ENCODE data around the gene SYNDIG1L.

SYNDIG1L gene

DNA sequence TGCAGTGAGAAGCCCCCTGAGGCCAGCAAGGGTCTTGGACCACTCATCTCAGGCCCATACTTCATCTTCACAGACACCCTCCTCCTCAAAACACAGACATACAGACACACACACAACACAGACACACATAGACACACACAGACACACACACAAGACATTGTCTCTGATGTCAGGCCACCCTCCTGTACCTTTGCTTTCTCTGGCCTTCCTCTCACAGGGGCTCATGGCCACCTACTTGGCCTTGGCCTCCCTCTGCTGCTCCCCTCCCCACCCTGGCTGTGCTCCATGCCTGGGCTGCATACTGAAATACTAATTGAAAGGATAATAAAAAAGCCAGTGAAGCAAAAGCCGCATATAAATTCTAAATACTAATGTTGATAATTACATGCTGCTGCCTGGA lies 1.6 kb upstream of the SYNDIG1L start:
- no peak for FAIRE-seq

GRCh38 chr14:74425525-74426201 lies 347 bp downstream of the SYNDIG1L start:
- no peak for FAIRE-seq

DNA sequence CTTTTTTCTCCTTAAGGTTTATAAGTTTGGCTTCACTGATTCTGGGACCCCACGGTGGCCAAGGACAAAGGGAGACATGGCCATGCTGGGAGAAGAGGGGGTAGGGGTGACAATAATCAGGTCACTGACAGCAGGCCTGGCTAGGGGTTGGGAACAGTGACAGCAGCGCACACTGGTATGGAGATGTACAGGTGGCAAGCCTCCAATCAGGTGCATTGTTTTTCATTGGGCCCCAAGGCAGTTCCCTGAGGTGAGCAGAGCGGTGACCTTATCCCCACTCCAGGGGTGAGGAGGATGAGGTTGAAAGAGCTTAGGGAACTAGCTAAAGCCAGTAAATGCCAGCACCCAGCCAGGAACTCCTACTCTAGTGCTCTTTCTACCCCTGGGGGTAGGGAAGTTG lies 1.4 kb downstream of the SYNDIG1L start:
- FAIRE-seq = no peak

DNA sequence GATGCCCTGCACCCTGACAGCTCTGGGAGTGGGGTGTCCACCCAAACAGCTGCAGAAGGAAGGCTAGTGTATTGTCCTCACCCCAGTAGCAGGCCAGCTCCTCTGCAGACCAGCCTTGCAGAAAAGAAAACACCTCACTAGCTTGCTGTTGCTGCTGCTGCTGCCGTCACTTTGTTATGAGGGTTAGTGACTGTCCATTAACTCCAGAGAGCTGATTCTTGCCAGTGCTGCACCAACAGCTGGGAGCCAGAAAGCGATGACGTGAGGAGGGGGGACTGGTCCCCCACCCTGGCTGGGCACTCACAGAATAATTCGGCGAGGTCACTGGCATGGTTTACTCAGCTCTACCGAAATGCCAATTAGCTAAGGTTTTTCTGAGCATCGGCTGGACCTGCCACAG lies 2.8 kb downstream of the SYNDIG1L start:
- no peak for FAIRE-seq

- FAIRE-seq = no peak
Measured at GRCh38 chr14:74421981-74422380, 4.0 kb downstream of the SYNDIG1L start.

GRCh38 chr14:74419086-74419485 lies 6.9 kb downstream of the SYNDIG1L start:
- FAIRE-seq = no peak

DNA sequence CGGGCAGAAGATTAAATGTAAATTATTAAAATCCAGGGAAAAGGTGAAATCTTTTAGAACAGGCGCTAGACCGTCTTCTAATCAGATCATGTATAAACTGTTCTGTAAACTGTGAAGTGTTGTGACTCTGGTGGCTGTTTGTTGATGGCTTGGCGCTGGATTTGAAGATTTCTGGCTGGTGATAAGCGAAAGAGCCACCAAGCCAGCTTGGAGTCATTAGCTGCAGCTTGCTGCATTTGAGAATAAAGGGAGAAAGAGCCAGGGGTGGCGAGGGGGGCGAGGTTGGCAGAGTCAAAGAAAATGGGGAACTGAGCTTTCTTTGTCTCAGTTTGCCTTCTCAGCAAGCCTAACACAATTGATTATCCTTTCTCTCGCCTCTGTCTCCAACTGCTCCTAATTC lies 8.0 kb downstream of the SYNDIG1L start:
- no peak for FAIRE-seq

- no peak for FAIRE-seq
Measured at GRCh38 chr14:74417611-74418010, 8.4 kb downstream of the SYNDIG1L start.

DNA sequence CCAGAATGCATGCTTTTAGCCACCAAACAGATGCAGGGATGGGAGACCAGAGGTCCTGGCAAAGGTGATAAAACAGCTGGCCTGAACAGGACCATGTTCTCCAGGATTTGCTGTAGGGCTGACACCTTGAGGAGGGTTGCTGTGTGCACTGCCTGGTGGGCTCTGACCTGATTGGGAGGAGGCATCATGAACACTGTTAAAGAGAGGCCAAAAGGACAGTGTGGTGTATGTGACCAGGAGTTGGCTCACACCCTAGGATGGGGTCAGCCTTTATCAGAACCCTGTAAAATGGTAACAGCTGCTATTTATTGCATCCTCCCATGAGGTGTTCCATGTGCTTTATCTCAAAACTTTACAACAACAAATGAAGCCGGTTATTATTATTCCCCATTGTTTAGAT lies 8.8 kb downstream of the SYNDIG1L start:
- no peak for FAIRE-seq

- FAIRE-seq = no peak
Measured at GRCh38 chr14:74415115-74415437, 10.9 kb downstream of the SYNDIG1L start.

DNA sequence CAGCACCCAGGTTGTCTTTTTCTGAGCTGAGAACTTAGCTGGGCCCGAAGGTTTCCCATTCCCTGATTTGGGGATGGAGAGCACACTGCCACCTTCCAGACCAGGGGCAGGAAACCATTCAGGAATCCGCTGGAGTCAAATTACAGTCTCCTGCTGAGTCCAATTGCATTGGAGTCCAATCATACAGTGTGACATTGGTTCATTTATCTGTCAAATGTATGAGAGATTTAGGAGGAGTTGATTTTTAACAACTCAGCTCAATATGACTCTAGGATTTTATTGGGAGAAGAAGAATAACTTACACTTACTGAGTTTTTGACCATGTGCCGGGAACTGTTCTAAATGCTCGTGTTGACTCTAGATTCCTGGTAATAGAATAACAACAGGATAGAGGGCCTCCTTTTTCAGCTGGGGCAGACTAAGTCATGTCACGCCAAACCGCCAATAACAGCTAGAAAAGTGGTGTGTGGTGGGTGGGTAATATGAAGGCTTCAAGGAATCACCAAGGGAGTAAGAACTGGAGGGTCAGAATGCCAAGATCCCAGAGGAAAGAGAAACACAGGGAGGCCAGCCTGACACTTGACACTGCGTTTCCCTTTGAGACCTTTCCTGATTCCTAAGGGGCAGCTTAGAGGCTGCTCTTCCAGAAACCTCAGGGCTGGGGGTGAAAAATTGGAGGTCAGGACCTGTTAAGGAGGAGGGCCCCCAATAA lies 11.5 kb downstream of the SYNDIG1L start:
- FAIRE-seq = no peak

DNA sequence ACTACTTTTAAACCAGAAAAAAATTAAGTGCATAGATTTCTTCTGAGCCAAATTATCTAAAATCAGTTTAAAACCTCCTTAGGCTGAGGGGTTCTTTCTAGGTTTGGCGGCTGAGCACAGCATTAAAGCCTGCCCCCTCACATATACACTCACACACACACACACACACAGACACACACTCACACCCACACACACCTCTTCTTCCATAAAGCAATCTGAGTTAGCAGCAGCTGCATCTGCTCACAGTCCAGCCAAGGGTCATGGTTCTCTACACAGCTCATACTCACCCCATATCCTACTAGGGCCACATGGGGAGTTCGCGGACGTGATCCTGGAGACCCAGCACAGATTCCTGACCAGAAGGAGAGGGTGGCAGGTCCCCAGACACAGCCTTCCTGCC lies 12.4 kb downstream of the SYNDIG1L start:
- no peak for FAIRE-seq

GRCh38 chr14:74412753-74413152 lies 13.3 kb downstream of the SYNDIG1L start:
- no peak for FAIRE-seq

DNA sequence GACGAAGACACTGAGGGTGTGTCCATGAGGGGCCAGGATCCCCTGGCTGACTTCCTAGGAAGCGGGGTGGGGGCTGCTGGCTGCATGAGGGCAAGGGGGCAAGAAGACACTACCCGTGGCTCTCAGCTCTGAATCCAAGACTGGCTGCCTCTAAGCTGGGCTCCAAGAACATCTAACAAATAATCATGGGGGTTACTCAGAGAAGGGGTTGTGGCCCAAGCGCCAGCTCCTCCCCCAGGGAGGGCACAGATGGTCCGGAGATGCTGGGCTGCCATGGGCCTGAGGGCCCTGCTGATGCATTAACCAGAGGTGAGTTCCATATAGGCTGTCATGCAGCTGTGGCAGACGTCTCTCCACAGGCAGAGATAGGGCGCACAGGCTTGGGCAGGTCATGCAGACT lies 14.3 kb downstream of the SYNDIG1L start:
- FAIRE-seq = no peak

DNA sequence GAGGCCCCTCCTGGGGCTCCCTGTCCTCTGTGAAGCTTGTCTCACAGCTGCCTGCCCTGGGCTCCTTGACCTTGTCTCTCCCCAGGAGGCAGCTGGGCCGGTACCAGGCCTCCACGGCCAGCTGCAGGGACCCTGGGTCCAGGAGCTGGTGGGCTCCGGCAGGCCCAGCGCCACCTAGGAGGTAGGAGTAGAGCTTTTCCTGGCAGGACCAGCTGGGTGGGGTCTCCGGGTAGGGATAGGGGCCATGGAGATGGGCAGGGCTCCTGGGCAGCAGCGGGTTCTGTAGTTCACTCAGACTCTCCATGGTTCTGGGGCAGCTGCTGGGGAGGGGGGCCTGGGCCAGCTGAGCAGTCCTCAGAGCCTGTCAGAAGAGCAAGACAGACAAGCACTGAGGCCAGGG lies 16.6 kb downstream of the SYNDIG1L start:
- FAIRE-seq = no peak

DNA sequence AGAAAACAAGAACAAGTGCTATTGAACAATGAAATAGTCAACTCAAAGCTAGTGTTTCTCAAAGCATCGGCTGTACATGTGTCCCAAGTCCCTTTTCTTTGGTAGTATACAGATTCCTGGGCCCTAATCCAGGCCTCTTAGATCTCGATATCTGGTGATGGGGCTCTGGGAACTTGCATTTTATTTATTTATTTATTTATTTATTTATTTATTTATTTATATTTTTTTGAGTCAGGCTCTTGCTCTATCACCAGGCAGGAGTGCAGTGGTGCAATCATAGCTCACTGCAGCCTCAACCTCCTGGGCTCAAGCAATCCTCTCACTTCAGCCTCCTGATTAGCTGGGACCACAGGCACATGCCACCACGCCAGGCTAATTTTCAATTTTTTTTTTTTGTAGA lies 17.1 kb downstream of the SYNDIG1L start:
- no peak for FAIRE-seq

- no peak for FAIRE-seq
Measured at GRCh38 chr14:74407801-74408154, 18.2 kb downstream of the SYNDIG1L start.

GRCh38 chr14:74407021-74407800 lies 18.8 kb downstream of the SYNDIG1L start:
- no peak for FAIRE-seq

GRCh38 chr14:74405663-74406062 lies 20.3 kb downstream of the SYNDIG1L start:
- FAIRE-seq = no peak

GRCh38 chr14:74404435-74404834 lies 21.6 kb downstream of the SYNDIG1L start:
- FAIRE-seq = no peak

DNA sequence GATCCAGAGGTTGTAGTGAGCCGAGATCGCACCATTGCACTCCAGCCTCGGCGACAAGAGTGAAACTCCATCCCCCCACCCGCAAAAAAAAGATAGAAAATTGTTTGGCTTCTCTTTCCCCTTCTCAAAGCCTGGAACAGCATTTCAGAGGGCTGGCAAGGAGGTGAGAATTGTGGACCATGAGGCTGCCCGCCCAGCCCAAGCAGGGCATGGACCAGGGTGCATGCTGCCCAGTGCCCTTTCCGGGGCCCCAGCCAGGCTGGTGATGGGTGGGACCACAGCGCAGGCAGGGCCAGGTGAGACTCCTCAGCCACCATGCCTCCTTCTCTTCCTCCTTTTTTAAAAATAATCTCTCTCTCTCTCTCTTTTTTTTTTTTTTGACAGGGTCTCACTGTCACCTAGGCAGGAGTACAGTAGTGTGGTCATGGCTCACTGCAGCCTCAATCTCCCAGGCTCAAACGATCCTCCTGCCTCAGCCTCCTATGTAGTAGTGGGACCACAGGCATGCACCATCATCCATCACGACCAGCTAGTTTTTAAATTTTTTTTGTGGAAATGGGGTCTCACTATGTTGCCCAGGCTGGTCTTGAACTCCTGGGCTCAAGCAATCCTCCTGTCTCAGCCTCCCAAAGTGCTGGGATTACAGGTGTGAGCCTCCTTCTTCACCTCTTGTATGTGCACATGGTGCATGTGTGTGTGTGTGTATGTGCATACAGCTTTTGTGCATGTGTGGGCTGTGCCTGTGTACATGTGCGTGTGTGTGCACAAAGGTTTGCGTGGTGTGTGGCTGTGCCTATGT lies 22.2 kb downstream of the SYNDIG1L start:
- no peak for FAIRE-seq

- no peak for FAIRE-seq
Measured at GRCh38 chr14:74402401-74403251, 23.4 kb downstream of the SYNDIG1L start.
